Lower leg skin (tissue), 3 donors: ENCODE data around the gene TENM4.

ENCODE experiments used
- CTCF ChIP-seq, 3 donors: fragments of 450-650 bp; IDR thresholded peaks; one replicate each; pipeline ENCODE4 v1.5.1; 2016; ENCODE audit warnings: antibody characterized with exemption in 3 of 3, mild to moderate bottlenecking in 3 of 3, moderate library complexity in 2 of 3
- POLR2A ChIP-seq, 2 donors: fragments of 450-650 bp; IDR thresholded peaks; one replicate each; pipeline ENCODE4 v1.6.1; 2016 to 2017; ENCODE audit warnings: antibody characterized with exemption in 2 of 2, mild to moderate bottlenecking in 1 of 2, moderate library complexity in 1 of 2

DNA sequence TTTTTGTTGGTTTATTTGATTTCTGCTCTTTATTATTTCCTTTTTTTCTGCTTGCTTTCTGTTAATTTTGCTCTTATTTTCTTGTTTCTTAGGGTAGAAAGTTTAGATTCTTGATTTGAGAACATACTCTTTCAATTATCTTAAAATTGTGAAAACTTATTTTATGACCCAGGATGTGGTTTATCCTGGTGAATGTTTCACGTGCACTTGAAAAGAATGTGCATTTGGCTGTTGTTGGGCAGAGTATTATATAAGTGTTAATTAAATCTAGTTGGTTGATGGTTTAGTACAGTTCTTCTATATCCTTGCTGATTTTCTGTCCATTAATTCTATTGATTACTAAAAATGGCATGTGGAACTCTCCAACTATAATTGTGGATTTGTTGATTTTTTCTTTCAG, 799.3 kb downstream of the TENM4 start:
- TF ChIP-seq CTCF (IDR thresholded peaks at IDR 0.05), result no peak
- no peak for TF ChIP-seq POLR2A (IDR thresholded peaks at IDR 0.05)
